ENCODE measurements around the gene CAV1.

CAV1 gene

GRCh38 chr7:116592445-116592844 lies 67.6 kb downstream of the CAV1 start:
- TF ChIP-seq CTCF (IDR thresholded peaks at IDR 0.05; ENCODE audit: borderline replicate concordance, control extremely low read depth, extremely low read depth, insufficient read depth, missing control alignments): no peak
- in situ Hi-C loops (cut with MboI; ENCODE audit: low sequenced_read_pairs, unreplicated experiment): loop anchor here (10.0 kb wide), 3 partner anchors 192 to 428 kb away; no protein-coding TSS in a partner anchor
- DNase-seq (ENCODE audit: low spot score): no peak

- no peak for TF ChIP-seq CTCF (IDR thresholded peaks at IDR 0.05; ENCODE audit: borderline replicate concordance, control extremely low read depth, extremely low read depth, insufficient read depth, missing control alignments)
- DNase-seq (ENCODE audit: low spot score): no peak
- in situ Hi-C loops (cut with MboI; ENCODE audit: low sequenced_read_pairs, unreplicated experiment): loop anchor here (10.0 kb wide), 3 partner anchors 191 to 429 kb away; no protein-coding TSS in a partner anchor
Observed at GRCh38 chr7:116593359-116594075, 68.7 kb downstream of the CAV1 start.

- no peak for TF ChIP-seq CTCF (IDR thresholded peaks at IDR 0.05; ENCODE audit: borderline replicate concordance, control extremely low read depth, extremely low read depth, insufficient read depth, missing control alignments)
- no peak for DNase-seq (ENCODE audit: low spot score)
- in situ Hi-C loops (cut with MboI; ENCODE audit: low sequenced_read_pairs, unreplicated experiment): loop anchor here (10.0 kb wide), 3 partner anchors 190 to 430 kb away; no protein-coding TSS in a partner anchor
Observed at GRCh38 chr7:116595063-116595462, 70.2 kb downstream of the CAV1 start.

DNA sequence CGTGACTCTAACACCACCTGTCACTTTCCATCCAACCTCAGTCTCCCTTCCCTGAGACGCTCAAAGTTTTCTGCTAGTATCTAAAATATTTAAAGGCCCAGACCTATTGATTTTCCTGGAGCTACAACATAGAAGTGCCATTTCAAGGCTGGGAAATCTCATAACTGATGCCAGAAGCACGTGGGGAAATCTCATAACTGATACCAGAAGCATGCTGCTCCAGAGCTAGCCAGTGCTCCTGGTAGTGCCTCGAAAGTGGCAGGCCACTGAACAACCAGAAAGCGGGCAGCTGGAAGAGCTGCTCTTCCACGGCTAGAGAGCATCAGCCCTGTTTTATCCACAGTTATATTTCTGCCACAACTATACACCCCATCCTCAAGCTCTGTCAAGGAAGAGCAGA lies 72.5 kb downstream of the CAV1 start:
- in situ Hi-C loops (cut with MboI; ENCODE audit: low sequenced_read_pairs, unreplicated experiment): loop anchor here (10.0 kb wide), 3 partner anchors 187 to 433 kb away; no protein-coding TSS in a partner anchor
- DNase-seq (ENCODE audit: low spot score): no peak
- no peak for TF ChIP-seq CTCF (IDR thresholded peaks at IDR 0.05; ENCODE audit: borderline replicate concordance, control extremely low read depth, extremely low read depth, insufficient read depth, missing control alignments)

DNA sequence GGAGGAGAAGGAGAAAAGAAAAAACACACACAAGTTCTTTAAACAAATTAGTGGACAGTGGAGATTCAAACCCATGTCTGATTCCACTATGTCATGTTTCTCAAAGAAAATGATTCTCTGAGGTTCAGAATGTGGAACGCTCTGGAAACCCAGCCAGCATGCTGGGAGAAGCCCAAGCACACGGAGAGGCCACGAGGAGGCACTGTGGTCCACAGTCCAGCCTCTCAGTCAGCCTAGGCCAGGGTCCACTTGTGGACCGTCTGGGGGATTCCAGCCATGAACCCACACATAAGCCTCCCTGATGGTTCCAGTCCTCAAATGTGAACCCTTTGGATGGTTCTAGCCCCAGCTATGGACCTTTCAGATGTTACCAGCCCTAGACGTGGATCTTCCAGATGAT lies 73.4 kb downstream of the CAV1 start:
- DNase-seq (ENCODE audit: low spot score): no peak

DNA sequence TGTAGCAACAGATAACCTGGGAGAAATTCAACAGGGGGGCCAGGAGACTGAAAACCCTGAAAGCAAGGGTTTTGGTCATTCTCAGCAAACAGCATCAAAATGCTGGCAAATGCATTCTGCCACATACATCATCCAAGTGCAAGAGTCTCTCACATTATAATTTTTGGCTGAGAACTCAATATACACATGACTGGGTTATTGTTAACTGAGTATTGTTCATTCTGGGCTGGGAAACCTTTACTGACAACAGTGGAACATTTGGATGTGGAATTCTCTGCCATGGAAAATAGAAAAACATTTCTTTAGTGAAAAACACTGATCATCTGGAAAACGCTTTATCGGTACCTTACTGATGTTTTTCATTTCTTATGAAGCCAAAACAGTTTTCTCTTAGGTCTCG lies 74.0 kb downstream of the CAV1 start:
- no peak for TF ChIP-seq CTCF (IDR thresholded peaks at IDR 0.05; ENCODE audit: borderline replicate concordance, control extremely low read depth, extremely low read depth, insufficient read depth, missing control alignments)
- no peak for DNase-seq (ENCODE audit: low spot score)
- in situ Hi-C loops (cut with MboI; ENCODE audit: low sequenced_read_pairs, unreplicated experiment): loop anchor here (10.0 kb wide), 3 partner anchors 186 to 434 kb away; no protein-coding TSS in a partner anchor

More for the DNA sequence above, 73.4 kb downstream of the CAV1 start:
- TF ChIP-seq CTCF (IDR thresholded peaks at IDR 0.05; ENCODE audit: borderline replicate concordance, control extremely low read depth, extremely low read depth, insufficient read depth, missing control alignments): peak; percentile 40
- in situ Hi-C loops (cut with MboI; ENCODE audit: low sequenced_read_pairs, unreplicated experiment): loop anchor here (10.0 kb wide), 3 partner anchors 187 to 433 kb away; no protein-coding TSS in a partner anchor

Data from GM13976 (cell line).